Endothelial cell of hepatic sinusoid (primary cell): ENCODE data around the gene SGCE.
"Not testable (repeated sequence)": the region's sequence is repeated elsewhere in the genome, so short reads cannot be mapped to it uniquely, and the experiment has no call there.

Experiments used
- in situ Hi-C: cut with HindIII; loops from 2 replicates; pipeline ENCODE4 v1.10.0; 2017; ENCODE audit warnings: low sequenced_read_pairs

SGCE gene, protein sequence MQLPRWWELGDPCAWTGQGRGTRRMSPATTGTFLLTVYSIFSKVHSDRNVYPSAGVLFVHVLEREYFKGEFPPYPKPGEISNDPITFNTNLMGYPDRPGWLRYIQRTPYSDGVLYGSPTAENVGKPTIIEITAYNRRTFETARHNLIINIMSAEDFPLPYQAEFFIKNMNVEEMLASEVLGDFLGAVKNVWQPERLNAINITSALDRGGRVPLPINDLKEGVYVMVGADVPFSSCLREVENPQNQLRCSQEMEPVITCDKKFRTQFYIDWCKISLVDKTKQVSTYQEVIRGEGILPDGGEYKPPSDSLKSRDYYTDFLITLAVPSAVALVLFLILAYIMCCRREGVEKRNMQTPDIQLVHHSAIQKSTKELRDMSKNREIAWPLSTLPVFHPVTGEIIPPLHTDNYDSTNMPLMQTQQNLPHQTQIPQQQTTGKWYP

DNA sequence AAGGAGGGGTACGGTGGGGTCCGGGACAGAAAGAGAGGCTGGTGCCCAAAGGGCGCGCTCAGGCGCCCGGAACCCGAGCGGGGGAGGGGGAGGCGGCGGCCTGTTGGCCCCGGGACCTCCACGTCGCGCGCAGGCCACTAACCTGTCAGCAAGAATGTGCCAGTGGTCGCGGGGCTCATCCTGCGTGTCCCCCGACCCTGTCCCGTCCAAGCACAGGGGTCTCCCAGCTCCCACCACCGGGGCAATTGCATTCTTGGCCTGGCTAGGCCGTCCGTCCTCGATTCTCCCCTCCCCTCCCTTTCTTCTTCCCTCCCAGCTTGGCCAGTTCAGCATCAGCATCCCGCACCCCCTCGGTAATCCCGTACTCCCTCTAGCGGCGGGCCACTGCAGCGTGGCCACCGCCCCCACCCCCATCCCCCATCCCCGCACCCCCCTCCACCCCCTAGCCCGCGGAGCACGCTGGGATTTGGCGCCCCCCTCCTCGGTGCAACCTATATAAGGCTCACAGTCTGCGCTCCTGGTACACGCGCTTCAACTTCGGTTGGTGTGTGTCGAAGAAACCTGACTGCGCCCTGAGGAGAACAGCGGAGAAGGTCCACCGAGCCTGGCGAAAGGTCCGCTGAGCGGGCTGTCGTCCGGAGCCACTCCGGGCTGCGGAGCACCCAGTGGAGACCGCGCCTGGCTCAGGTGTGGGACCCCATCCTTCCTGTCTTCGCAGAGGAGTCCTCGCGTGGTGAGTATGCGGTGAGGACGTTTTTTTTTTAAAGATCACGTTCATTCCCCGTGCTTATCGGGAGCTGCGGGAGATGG lies at the start of gene SGCE:
Gene SGCE, minus strand, starts transcription at position 286 of the 810 bp plus-strand sequence. Its CDS starts 35 bp downstream, at position 251.
- in situ Hi-C loops, result no loop called here

DNA sequence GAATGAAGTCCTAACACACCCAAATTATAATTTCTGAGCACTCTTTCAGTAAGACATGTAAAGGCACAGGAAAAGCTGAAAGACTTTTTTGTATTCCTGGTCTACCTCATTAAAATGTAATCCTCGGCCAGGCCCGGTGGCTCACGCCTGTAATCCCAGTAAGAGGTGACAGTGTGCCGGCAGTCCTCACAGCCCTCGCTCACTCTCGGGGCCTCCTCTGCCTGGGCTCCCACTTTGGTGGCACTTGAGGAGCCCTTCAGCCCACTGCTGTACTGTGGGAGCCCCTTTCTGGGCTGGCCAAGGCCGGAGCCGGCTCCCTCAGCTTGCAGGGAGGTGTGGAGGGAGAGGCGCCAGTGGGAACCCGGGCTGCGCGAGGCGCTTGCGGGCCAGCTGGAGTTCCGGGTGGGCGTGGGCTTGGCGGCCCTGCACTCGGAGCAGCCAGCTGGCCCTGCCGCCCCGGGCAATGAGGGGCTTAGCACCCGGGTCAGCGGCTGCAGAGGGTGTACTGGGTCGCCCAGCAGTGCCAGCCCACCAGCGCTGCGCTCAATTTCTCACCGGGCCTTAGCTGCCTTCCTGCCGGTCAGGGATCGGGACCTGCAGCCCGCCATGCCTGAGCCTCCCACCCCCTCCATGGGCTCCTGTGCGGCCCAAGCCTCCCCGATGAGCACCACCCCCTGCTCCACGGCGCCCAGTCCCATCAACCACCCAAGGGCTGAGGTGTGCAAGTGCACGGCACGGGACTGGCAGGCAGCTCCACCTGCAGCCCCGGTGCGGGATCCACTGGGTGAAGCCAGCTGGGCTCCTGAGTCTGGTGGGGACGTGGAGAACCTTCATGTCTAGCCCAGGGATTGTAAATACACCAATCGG lies 49.5 kb upstream of the SGCE start:
- in situ Hi-C loops, result not testable (repeated sequence)

DNA sequence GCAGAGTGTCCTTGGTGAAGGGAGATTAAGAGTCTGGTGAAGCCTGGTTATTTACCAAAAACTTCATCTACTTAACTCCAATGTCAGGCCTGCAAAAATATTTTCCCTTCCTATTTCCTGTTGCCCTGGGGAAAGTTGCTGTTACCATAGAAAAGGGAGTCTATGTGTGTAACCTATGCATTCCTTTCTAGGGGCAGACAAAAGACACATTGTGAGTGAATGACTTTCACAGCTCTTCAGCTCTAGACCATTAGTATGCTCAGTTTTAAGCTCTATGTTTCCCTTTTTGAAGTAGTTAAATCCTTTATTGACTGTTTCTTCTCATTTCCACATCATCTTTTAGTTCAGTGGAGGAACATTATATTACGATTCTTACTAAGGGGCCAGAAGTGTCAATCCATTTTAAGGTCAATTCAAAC lies 45.6 kb upstream of the SGCE start:
- in situ Hi-C loops, result no loop called here

DNA sequence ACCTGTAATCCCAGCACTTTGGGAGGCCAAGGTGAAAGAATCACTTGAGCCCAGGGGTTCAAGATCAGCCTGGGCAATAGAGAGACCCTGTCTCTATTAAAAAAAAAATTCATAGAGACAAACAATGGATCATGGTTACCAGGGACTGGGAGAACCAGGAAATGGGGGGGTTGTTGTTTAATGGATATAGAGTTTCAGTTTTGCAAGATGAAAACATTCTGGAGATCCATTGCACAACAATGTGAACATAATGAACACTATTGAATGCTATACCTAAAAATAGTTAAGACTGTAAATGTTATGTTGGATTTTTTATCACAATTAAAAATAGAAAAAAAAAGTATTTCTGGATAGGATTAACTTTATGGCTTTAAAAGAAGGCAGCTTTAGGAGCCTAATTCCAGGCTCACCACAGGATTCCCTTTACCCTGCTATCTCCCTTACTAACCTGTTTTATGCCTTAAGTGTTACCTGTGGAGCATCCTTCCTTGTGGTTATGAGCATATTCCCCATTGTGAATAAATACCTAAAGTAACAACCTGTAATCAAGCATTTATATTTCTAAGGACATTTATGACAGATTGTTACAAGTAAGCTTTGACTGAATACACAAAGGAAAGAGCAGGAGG lies 45.1 kb upstream of the SGCE start:
- in situ Hi-C loops, result no loop called here

DNA sequence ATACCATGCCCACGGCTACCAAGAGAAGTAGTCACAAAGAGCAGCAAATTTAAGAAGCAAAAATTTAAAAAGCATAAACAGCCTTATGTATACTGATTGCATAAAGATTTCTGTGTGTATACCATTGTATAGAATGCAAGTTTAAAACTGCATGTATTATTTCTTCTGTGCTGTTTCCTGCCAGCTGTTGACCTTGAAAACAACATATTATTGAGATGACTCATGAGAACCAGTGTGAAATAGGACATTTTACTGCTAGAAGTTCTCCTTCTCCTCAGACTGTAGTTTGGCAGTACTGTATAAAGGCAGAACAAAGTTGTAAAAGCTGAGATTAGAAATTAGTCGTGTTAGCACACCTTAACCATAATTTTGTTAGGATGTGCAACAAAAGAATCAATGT lies 42.3 kb upstream of the SGCE start:
- in situ Hi-C loops, result no loop called here

DNA sequence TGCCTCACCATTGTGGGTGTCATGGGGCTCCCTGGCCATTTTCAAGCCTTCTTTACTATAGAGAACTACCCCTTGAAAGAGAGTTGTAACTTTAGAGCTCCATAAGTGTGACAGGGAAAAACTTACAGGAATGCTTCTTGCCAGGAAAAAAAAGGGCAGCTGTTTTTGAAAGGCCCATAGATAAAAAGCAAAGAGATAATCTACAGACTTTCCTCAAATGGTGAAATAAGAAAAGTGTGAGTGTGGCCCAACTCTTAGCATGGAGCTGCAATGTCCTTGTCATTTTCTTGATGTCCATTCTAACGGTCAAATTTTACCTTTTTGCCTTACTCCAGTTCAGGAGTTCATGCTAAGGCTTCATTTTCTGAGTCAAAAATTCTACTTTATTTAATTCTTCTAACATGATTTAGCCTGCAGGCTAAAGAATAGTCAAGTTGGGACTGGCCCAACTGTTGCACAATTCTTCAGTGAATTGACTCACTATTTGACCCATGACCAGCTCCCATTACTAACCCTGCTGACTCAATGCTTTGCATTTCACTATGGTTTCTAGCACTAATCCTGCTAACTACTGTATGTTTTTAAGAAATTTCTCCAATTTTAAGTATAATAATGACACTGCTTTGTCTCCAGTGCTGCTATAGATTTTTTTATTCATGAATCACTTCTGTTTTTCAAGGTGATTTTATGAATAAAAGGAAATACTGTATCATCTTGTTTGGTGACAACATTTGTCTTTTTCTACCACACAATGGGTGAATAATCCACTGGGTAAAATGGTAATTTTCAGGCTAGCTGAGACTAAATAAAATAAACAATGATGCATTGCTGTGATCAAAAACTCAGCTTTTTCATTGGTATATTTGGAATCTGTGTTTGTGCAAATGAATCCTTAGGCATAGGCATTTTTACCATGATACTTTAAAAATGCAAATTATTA lies 41.4 kb upstream of the SGCE start:
- in situ Hi-C loops, result no loop called here

DNA sequence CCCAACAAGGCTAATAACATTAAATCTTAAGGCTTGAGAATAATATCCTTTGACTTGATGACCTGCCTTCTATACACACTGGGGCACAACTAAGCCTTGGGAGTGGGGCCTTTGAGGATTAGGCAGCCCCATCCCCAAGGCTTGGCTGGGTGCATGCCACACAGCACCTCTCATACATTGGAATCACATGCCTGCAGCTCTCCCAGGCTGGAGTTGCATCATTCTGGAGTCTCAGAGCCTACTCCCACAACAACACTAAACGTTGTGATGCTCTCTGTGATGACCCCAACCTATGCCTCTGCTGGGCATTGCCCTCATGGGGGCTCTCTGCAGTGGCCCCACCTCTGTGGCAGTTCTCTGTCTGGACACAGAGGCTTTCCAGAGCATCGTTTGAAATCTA lies 31.9 kb upstream of the SGCE start:
- in situ Hi-C loops, result no loop called here

DNA sequence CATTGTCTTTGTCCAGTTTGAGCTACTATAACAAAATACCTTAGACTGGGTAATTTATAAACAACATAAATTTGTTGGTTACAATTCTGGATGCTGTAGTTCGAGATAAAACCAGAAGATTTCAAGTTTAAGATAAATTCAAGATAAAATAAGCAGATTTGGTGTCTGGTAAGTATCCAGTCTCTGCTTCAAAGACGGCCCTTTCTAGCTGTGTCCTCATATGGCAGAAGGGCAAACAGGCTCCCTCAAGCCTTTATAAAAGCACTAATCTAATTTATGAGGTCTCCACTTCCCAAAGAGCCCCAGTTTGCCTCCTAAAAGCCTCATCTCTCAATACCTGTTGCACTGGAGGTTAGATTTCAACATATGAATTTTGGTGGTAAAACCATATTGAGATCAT lies 31.1 kb upstream of the SGCE start:
- in situ Hi-C loops, result no loop called here

DNA sequence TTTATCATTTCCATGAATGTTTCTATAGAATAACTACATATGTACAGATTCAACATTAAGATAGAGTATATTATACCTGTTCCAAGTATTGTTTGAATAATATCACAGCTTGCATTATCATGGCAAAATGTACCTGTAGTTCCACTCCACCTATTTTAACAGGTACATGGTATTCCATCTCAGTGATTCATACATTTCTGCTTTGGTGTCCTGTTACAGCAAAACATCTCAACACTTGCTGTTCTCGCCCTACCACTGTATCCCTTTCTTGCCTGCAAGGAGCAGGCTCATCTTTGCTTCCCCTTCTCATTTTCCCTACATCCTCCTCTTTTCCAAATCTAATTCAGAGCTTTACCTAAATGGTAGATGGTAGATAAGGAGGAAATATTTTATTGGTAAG lies 27.1 kb upstream of the SGCE start:
- in situ Hi-C loops, result no loop called here

DNA sequence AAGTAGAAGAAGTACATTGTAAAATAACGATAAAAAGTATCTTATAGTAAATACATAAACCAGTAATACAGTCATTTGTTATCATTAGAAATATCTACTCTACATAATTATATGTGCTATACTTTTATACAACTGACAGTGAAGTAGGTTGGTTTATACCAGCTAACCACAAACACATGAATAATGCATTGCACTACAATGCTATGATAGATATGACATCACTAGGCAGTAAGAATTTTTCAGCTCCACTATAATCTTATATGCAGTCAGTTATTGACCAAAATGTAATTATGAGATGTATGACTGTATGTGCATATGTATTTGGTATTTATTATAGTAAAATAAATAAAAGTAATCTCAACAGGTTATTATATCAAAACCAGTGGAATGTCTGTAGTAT lies 23.4 kb upstream of the SGCE start:
- in situ Hi-C loops, result no loop called here

DNA sequence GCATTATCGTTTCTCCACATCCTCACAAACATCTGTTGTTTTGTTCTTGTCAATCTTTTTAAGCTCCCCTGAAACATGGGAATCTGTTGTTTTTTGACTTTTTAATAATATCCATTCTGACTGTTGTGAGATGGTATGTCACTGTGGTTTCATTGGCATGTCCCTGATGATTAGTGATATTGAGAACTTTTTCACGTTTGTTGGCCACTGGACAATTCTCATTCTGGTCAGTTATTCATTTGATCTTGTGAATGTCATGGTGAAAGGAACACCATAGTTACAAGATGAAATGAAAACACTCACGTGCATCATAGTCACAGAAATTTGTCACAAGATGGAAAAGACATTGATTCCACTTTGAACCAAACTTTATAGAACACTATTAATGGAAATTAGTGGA lies 20.5 kb upstream of the SGCE start:
- in situ Hi-C loops, result no loop called here

DNA sequence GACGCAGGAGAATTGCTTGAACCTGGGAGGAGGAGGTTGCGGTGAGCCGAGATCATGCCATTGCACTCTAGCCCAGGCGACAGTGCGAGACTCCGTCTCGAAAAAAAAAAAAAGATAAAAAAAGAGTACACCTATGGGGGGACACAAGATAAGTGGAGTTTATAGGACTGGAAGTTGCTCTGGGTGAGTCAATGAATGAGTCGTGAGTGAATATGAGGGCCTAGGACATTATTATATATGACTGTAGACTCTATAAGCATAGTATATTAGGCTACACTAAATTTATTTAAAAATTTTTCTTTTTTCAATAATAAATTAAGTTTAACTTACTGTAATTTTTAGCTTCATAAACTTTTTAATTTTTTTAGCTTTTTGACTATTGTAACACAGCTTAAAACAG lies 19.4 kb upstream of the SGCE start:
- in situ Hi-C loops, result no loop called here

DNA sequence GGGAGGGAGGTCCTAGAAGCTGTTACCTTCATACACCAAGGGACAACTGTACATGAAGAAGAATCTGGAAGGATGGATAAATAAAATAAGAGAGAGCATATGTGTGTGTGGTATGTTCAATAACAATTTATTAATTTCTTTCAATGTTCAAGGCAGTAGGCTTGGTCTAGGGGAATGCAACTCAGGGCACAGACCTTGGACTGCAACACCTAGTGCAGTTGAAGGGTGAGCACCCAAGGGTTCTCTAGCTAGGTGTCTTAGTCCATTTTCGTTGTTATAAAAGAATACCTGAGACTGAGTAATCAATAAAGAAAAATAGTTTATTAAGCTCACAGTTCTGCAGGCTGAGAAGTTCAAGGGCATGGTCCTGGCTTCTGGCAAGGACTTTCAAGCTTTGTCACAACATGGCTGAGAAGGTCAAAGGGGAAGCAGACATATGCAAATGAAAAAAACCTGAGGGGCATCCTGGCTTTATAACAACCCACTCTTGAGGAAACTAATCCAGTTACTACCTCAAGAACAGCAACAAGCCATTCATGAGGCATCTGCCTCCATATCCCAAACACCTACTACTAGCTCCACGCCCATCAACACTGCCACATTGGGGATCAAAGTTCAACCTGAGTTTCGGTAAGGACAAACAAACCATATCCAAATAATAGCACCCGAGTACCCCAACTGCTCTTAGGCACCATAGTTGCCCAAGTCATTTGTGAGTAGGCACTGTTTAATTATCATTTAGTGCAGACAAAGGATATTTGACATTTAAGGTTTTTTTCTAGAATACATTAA lies 15.7 kb upstream of the SGCE start:
- in situ Hi-C loops, result no loop called here

DNA sequence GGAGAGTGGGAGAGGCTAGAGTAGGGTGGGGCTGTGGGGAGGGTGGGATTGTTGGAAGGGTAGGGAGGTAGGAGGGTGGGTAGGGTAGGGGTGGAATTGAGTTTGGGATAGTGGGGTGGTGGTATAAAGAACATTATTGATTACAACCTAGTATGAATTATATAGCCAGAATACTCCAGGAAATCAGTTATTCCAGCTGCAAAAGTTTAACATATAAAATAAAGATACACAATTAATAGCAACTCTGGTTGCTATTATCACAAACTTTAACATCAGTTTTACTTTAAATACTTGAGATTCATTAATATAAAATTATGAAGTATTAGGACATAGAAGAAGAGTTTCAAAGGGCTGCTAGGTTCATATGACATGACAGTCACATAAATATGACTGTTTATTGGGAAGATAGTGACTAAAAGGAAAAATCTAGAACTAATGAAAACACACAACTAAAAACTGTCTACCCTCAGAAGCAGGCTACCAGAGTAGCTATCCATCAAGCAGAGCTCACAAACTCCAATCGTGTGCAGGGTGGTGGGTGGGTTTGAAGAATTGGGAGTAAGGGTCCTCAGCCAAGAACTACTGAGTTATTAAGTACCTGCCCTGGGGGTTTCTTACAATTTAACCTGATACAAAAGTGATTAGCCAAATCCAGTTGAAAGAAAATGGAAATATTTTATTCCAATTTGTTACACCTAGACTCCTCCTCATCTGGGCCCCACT lies 14.0 kb upstream of the SGCE start:
- in situ Hi-C loops, result no loop called here

DNA sequence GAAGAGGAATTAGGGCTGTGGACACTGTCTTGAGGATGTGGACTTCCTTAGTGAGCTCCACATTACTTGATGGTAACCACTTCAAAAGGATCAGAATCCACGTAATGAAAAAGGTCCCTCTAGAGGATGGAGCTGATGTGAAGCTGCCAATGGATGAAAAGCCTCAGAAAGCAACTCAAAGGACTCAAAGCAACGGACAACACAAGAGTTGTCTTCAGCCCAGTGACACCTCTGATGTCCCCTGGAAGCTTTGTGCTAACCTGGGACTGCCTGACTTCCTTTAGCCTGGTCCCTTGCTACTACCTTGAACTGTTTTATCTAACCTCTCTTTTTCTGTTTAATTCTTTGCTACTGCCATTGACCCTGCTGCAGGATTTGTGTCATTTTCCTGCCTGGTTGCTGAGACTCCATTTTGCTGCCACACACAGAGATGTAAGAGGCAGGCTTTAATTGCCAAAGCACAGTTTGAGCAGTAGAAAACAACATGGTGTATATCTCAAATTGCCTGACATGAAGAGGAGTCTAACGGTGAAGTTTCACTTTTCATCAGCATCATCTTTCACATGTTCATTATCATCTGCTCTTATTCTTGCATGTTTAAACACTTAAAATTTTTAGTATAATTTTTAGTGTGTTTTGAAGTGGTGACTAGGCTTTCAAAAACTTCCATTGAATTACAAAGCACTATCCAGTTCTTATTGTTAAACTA lies 11.1 kb upstream of the SGCE start:
- in situ Hi-C loops, result no loop called here

DNA sequence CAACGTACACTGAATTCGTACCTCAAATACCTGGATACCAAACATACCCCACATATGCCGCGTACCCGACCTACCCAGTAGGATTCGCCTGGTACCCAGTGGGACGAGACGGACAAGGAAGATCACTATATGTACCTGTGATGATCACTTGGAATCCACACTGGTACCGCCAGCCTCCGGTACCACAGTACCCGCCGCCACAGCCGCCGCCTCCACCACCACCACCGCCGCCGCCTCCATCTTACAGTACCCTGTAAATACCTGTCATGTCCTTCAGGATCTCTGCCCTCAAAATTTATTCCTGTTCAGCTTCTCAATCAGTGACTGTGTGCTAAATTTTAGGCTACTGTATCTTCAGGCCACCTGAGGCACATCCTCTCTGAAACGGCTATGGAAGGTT lies 9.5 kb upstream of the SGCE start:
- in situ Hi-C loops, result no loop called here

DNA sequence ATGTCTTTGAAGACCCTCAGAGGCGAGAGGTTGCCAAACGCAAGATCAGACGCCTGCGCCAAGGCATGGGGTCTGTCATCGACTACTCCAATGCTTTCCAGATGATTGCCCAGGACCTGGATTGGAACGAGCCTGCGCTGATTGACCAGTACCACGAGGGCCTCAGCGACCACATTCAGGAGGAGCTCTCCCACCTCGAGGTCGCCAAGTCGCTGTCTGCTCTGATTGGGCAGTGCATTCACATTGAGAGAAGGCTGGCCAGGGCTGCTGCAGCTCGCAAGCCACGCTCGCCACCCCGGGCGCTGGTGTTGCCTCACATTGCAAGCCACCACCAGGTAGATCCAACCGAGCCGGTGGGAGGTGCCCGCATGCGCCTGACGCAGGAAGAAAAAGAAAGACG lies 8.1 kb upstream of the SGCE start:
- in situ Hi-C loops, result no loop called here

DNA sequence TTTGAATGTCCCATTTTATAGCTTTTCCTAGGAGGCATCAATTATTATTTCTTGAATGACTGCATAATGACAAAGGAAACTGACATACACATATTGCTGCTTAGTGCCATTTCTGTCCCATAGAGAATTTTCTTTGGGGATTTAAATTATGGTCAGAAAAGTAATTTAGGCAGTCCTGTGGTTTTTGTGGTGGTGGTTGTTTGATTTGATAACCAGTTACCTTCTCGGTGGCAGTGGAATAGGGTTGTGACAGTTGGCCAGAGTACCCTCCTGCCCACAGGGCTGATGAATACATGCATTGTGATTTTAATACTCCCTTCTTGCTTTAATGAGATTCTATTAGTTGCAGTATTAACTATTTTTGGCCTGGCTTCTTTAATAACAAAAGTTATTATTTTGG lies 6.6 kb upstream of the SGCE start:
- in situ Hi-C loops, result no loop called here
